WTC11 (cell line): Measurements from ENCODE around the gene SIRPD. TPM values are rescaled to one million over a fixed set of nuclear protein-coding genes. Genes with fewer than 3 reads are reported as not detected.

ENCODE experiments used
- ATAC-seq: fragments of 200-7000 bp; cut with Tn5 transposase; 2 replicates; pipeline ENCODE4 v1.10.0; 2021; ENCODE audit warnings: mild to moderate bottlenecking, moderate library complexity
- CTCF ChIA-PET: fragments of 300-600 bp; sonication (Branson Sonifier 250); formaldehyde crosslinking; loops from one replicate; lab custom pipeline; 2021; ENCODE audit warnings: antibody characterized with exemption; lab: Charles Lee
- POLR2A ChIA-PET: fragments of 350-600 bp; sonication (Branson Sonifier 250); formaldehyde crosslinking; loops from one replicate; lab custom pipeline; 2021; ENCODE audit warnings: antibody characterized with exemption; lab: Charles Lee
- DNase-seq: peaks from one replicate; pipeline ENCODE4 v3.0.0; 2021; ENCODE audit warnings: low spot score
- H3K27ac Mint-ChIP-seq: 2 replicates; pipeline ENCODE4 v1.8.0; 2021; ENCODE audit warnings: mixed read lengths
- H3K27me3 Mint-ChIP-seq: 2 replicates; pipeline ENCODE4 v1.8.0; 2021; ENCODE audit warnings: low read depth, mild to moderate bottlenecking, moderate library complexity, mixed read lengths
- H3K36me3 Mint-ChIP-seq: 2 replicates; pipeline ENCODE4 v1.8.0; 2021; ENCODE audit warnings: mixed read lengths
- H3K4me1 Mint-ChIP-seq: 2 replicates; pipeline ENCODE4 v1.8.0; 2022; ENCODE audit warnings: mixed read lengths
- H3K4me3 Mint-ChIP-seq: 2 replicates; pipeline ENCODE4 v1.8.0; 2021; ENCODE audit warnings: mild to moderate bottlenecking, moderate library complexity, mixed read lengths
- H3K9me3 Mint-ChIP-seq: 2 replicates; pipeline ENCODE4 v1.8.0; 2021; ENCODE audit warnings: mixed read lengths
- CBFB ChIP-seq: sonication (generic); formaldehyde crosslinking; IDR thresholded peaks from 2 replicates; pipeline ENCODE4 v1.8.1; 2022; ENCODE audit warnings: mild to moderate bottlenecking, low read depth, missing genetic modification reagents
- CDX4 ChIP-seq: fragments of 250-450 bp; sonication (Bioruptor Pico); IDR thresholded peaks from 2 replicates; pipeline ENCODE4 v1.9.0; 2021; ENCODE audit warnings: moderate library complexity, mild to moderate bottlenecking, inconsistent platforms, borderline replicate concordance
- CREM ChIP-seq: sonication (generic); formaldehyde crosslinking; IDR thresholded peaks from 2 replicates; pipeline ENCODE4 v1.8.1; 2022; ENCODE audit warnings: mild to moderate bottlenecking, missing genetic modification reagents, moderate library complexity
- E2F5 ChIP-seq: sonication (generic); formaldehyde crosslinking; IDR thresholded peaks from 2 replicates; pipeline ENCODE4 v1.8.1; 2022; ENCODE audit warnings: mild to moderate bottlenecking, moderate library complexity, missing genetic modification reagents
- ELF4 ChIP-seq: sonication (generic); formaldehyde crosslinking; IDR thresholded peaks from 2 replicates; pipeline ENCODE4 v1.8.1; 2022; ENCODE audit warnings: low read depth, mild to moderate bottlenecking, moderate library complexity, missing genetic modification reagents
- ERG ChIP-seq: fragments of 250-450 bp; sonication (Bioruptor Pico); IDR thresholded peaks from 2 replicates; pipeline ENCODE4 v1.8.0; 2021; ENCODE audit warnings: mild to moderate bottlenecking
- GABPB1 ChIP-seq: sonication (generic); formaldehyde crosslinking; IDR thresholded peaks from 2 replicates; pipeline ENCODE4 v1.8.1; 2023; ENCODE audit warnings: mild to moderate bottlenecking, missing genetic modification reagents
- GTF2I ChIP-seq: fragments of 250-450 bp; sonication (Bioruptor Pico); conservative IDR thresholded peaks from 2 replicates; pipeline ENCODE4 v1.4.0; 2021; ENCODE audit warnings: mild to moderate bottlenecking
- JUN ChIP-seq: sonication (generic); formaldehyde crosslinking; IDR thresholded peaks from 2 replicates; pipeline ENCODE4 v1.8.0; 2023; ENCODE audit warnings: mild to moderate bottlenecking, missing genetic modification reagents
- MAX ChIP-seq: sonication (generic); formaldehyde crosslinking; IDR thresholded peaks from 2 replicates; pipeline ENCODE4 v1.8.0; 2022; ENCODE audit warnings: mild to moderate bottlenecking, missing genetic modification reagents
- MLX ChIP-seq: sonication (generic); formaldehyde crosslinking; IDR thresholded peaks from 2 replicates; pipeline ENCODE4 v1.8.1; 2023; ENCODE audit warnings: mild to moderate bottlenecking, missing genetic modification reagents, moderate library complexity
- MXD4 ChIP-seq: fragments of 250-450 bp; sonication (Bioruptor Pico); IDR thresholded peaks from 2 replicates; pipeline ENCODE4 v1.8.0; 2021; ENCODE audit warnings: mild to moderate bottlenecking, moderate library complexity, borderline replicate concordance
- NFE2L1 ChIP-seq: sonication (generic); formaldehyde crosslinking; IDR thresholded peaks from 2 replicates; pipeline ENCODE4 v1.8.1; 2023; ENCODE audit warnings: missing genetic modification reagents
- OVOL2 ChIP-seq: fragments of 250-450 bp; sonication (Bioruptor Pico); IDR thresholded peaks from 2 replicates; pipeline ENCODE4 v1.9.0; 2021; ENCODE audit warnings: mild to moderate bottlenecking, borderline replicate concordance
- RELA ChIP-seq: sonication (generic); formaldehyde crosslinking; IDR thresholded peaks from 2 replicates; pipeline ENCODE4 v1.8.1; 2022; ENCODE audit warnings: missing genetic modification reagents, mild to moderate bottlenecking, borderline replicate concordance
- SMAD3 ChIP-seq: sonication (generic); formaldehyde crosslinking; IDR thresholded peaks from 2 replicates; pipeline ENCODE4 v1.8.0; 2022; ENCODE audit warnings: missing genetic modification reagents, mild to moderate bottlenecking, borderline replicate concordance
- SMAD4 ChIP-seq: sonication (generic); formaldehyde crosslinking; IDR thresholded peaks from 2 replicates; pipeline ENCODE4 v1.8.0; 2022; ENCODE audit warnings: mild to moderate bottlenecking, missing genetic modification reagents
- TEAD4 ChIP-seq: sonication (generic); formaldehyde crosslinking; IDR thresholded peaks from 2 replicates; pipeline ENCODE4 v1.8.0; 2022; ENCODE audit warnings: mild to moderate bottlenecking, missing genetic modification reagents
- ZBTB21 ChIP-seq: sonication (generic); formaldehyde crosslinking; IDR thresholded peaks from 2 replicates; pipeline ENCODE4 v1.8.1; 2023; ENCODE audit warnings: mild to moderate bottlenecking, missing genetic modification reagents, borderline replicate concordance
- ZNF121 ChIP-seq: sonication (generic); formaldehyde crosslinking; IDR thresholded peaks from 2 replicates; pipeline ENCODE4 v1.8.0; 2023; ENCODE audit warnings: missing genetic modification reagents
- ZNF232 ChIP-seq: sonication (generic); formaldehyde crosslinking; IDR thresholded peaks from 2 replicates; pipeline ENCODE4 v1.8.0; 2022; ENCODE audit warnings: mild to moderate bottlenecking, missing genetic modification reagents
- ZNF416 ChIP-seq: fragments of 250-450 bp; sonication (Bioruptor Pico); IDR thresholded peaks from 2 replicates; pipeline ENCODE4 v1.9.0; 2021; ENCODE audit warnings: mild to moderate bottlenecking, inconsistent platforms
- ZNF671 ChIP-seq: fragments of 250-450 bp; sonication (Bioruptor Pico); IDR thresholded peaks from 2 replicates; pipeline ENCODE4 v1.8.0; 2021; ENCODE audit warnings: mild to moderate bottlenecking
- total RNA-seq: library from RNA; stranded (reverse); gene quantifications from 3 replicates; pipeline ENCODE4 v1.2.3, GENCODE V29; 2021

Gene SIRPD
- total RNA-seq, 1 experiment from 2014 or later = not detected

GRCh38 chr20:1507276-1507675, 50.2 kb downstream of the SIRPD start:
- H3K9me3 Mint-ChIP-seq = peaks cover 9% of the 10 kb centered on the region
- no peak for DNase-seq
- no peak for TF ChIP-seq SMAD3 (CRISPR knock-in tag)
- TF ChIP-seq NFE2L1 (CRISPR knock-in tag) = no peak
- peaks cover 7% of the 10 kb centered on the region for H3K36me3 Mint-ChIP-seq
- peaks cover 30% of the 10 kb centered on the region for H3K27me3 Mint-ChIP-seq
- no peak for ATAC-seq
- ChIA-PET POLR2A (no interaction called here), CTCF (interaction anchor here (1.7 to 3.0 kb wide), 2 partner anchors 41 to 295 kb away, joined by 5 to 11 read pairs; partner anchors contain the start of gene NSFL1C)
- H3K4me1 Mint-ChIP-seq = no peaks in the 10 kb centered on the region
- H3K27ac Mint-ChIP-seq = no peak overlapping the region
- H3K4me3 Mint-ChIP-seq = no peak overlapping the region

- Mint-ChIP-seq H3K9me3 (peaks cover 11% of the 10 kb centered on the region), H3K4me1 (peaks cover 7% of the 10 kb centered on the region), H3K27ac (no peak overlapping the region), H3K36me3 (peaks cover 8% of the 10 kb centered on the region), H3K4me3 (no peak overlapping the region), H3K27me3 (peaks cover 20% of the 10 kb centered on the region)
- DNase-seq = no peak
- TF ChIP-seq OVOL2 (CRISPR knock-in tag) (no peak), GTF2I (CRISPR knock-in tag) (no peak), GABPB1 (CRISPR knock-in tag) (no peak), SMAD3 (CRISPR knock-in tag) (no peak), CBFB (CRISPR knock-in tag) (no peak), CDX4 (CRISPR knock-in tag) (no peak), MAX (CRISPR knock-in tag) (no peak), ZNF232 (CRISPR knock-in tag) (no peak), ZNF121 (no peak), ERG (CRISPR knock-in tag) (no peak), MXD4 (CRISPR knock-in tag) (no peak), SMAD4 (CRISPR knock-in tag) (no peak), ZBTB21 (CRISPR knock-in tag) (no peak), RELA (CRISPR knock-in tag) (no peak), ZNF671 (no peak), TEAD4 (CRISPR knock-in tag) (no peak), ZNF416 (CRISPR knock-in tag) (no peak), CREM (no peak)
- CTCF ChIA-PET = interaction anchor here (1.7 to 3.0 kb wide), 2 partner anchors 39 to 296 kb away, joined by 5 to 11 read pairs; partner anchors contain the start of gene NSFL1C
- no peak for ATAC-seq
- POLR2A ChIA-PET = no interaction called here
Observed at GRCh38 chr20:1505871-1506270, 51.6 kb downstream of the SIRPD start.

GRCh38 chr20:1505361-1505760, 52.1 kb downstream of the SIRPD start:
- Mint-ChIP-seq H3K9me3 (peaks cover 11% of the 10 kb centered on the region), H3K4me1 (peaks cover 12% of the 10 kb centered on the region), H3K4me3 (no peak overlapping the region), H3K27ac (no peak overlapping the region), H3K27me3 (peaks cover 22% of the 10 kb centered on the region), H3K36me3 (peaks cover 8% of the 10 kb centered on the region)
- ChIA-PET POLR2A (no interaction called here), CTCF (interaction anchor here (3.2 kb wide), 1 partner anchor 272 kb away, joined by 33 read pairs; no protein-coding TSS in a partner anchor)
- DNase-seq (no peak), ATAC-seq (no peak)
- no peak for TF ChIP-seq MLX (CRISPR knock-in tag)
- TF ChIP-seq JUN = no peak
- TF ChIP-seq ELF4 (CRISPR knock-in tag) = no peak
- no peak for TF ChIP-seq SMAD4 (CRISPR knock-in tag)
- no peak for TF ChIP-seq E2F5
- no peak for TF ChIP-seq RELA (CRISPR knock-in tag)
